Measurements from ENCODE around the gene TTC33.

GRCh38 chr5:40734986-40735385 is 20.8 kb downstream of the TTC33 start:
- TF ChIP-seq, protein P1, sequence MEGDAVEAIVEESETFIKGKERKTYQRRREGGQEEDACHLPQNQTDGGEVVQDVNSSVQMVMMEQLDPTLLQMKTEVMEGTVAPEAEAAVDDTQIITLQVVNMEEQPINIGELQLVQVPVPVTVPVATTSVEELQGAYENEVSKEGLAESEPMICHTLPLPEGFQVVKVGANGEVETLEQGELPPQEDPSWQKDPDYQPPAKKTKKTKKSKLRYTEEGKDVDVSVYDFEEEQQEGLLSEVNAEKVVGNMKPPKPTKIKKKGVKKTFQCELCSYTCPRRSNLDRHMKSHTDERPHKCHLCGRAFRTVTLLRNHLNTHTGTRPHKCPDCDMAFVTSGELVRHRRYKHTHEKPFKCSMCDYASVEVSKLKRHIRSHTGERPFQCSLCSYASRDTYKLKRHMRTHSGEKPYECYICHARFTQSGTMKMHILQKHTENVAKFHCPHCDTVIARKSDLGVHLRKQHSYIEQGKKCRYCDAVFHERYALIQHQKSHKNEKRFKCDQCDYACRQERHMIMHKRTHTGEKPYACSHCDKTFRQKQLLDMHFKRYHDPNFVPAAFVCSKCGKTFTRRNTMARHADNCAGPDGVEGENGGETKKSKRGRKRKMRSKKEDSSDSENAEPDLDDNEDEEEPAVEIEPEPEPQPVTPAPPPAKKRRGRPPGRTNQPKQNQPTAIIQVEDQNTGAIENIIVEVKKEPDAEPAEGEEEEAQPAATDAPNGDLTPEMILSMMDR (IDR thresholded peaks at IDR 0.05; ENCODE audit: insufficient read depth, low read length, poor library complexity, severe bottlenecking), result no peak
- TF ChIP-seq EZH2phosphoT487 (conservative IDR thresholded peaks at IDR 0.05; ENCODE audit: low read length), result no peak

Measured in SU-DHL-6 (cell line).